GOT3 (cell line): ENCODE data around the gene MTHFD1L.

Experiments
- DNase-seq: peaks from one replicate; lab custom pipeline; 2025; ENCODE audit warnings: mixed read lengths; lab: John Stamatoyannopoulos, UW

The MTHFD1L gene

DNA sequence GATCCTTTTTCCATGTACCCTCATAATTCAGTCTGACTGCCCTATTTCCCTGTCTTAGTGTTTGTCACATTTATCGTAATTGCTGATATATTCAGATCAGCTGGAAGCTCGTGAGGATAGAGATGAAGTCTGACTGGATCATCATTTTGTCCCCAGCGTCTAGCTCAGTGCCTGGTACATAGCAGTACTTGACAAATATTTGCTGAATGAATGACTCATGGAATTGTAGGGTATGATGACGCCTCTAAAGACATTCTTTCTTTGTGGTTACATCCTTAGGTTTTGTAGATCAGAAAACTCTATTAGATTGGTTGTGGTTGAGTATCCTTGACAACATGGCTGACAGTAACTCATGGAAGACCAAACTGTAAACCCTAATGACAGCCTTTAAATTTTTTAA, 68.9 kb downstream of the MTHFD1L start:
- no peak for DNase-seq

DNA sequence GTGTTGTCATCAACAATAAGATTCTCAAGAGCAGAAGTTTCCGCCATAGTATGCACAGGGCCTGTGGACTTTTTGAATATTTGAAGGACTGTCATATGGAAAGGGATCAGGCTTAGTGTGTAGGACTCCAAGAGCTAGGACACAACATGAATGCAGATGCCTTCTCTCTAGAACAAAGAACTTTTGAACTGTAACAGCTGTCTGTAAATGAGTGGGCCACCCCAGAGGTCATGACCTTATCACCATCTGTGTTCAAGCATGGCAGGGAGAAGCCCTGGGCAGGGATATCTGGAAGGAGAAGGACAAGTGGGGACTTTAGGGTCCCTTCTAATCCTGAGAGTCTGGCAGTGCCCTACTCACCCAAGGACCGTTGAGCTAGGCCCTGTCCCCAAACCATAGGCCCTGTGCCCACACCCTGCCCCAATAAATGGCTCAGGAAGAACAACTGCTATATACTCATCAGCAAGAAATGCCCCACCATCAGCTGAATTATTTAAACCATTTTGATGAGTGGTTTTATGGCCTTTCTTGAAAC, 70.6 kb downstream of the MTHFD1L start:
- DNase-seq: no peak

DNA sequence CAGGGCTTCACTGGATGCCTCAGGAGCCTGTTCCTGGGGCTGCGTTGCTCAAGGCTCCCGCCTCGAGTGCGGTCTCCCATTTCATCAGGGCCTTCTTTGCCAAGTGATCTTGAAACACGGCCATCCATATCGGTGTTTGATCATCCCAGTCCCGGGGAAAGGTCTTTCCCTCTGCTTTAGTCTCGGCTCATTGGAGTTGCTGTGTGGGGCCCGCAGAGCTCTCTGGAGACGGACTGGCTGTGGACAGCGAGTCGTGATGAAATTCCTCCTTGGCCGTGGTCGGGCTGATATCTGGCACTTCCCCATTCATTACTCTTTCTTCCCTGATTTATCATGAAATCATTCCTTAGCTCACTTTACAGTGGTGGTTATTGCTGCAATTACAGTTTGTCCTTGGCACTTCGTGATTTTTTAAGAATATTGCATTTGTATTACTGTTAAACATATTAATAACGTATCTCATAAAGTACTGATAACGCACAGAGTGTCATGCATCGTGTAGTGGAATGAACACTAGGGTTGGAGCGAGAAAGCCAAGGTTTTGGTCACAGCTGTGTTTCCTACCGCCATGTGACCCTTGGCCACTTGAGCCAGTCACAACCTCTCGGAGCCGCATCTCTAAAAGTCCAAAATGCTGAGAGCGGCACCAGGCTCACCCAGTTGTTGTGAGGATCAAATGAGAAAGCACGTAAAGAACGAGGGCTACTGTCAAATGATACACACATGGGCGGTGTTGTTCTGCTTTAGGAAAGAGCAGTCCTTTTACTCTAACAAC, 71.8 kb downstream of the MTHFD1L start:
- DNase-seq: no peak

DNA sequence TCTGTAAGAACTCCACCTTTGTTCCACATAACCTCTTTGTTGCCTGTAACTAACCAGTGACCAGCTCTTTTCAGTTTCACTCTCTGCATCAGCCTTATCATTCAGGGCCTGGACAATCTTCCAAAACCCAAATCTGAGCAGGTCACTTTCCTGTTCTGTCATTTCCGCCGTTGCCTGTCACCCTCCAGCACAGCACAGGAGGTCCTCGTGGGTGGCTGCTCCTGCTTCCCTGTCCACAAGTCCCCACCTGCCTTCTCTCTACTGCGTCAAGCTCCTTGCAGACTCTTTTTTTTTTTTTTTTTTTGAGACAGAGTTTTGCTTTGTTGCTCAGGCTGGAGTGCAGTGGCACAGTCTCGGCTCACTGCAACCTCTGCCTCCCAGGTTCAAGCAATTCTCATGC, 73.9 kb downstream of the MTHFD1L start:
- DNase-seq: no peak

DNA sequence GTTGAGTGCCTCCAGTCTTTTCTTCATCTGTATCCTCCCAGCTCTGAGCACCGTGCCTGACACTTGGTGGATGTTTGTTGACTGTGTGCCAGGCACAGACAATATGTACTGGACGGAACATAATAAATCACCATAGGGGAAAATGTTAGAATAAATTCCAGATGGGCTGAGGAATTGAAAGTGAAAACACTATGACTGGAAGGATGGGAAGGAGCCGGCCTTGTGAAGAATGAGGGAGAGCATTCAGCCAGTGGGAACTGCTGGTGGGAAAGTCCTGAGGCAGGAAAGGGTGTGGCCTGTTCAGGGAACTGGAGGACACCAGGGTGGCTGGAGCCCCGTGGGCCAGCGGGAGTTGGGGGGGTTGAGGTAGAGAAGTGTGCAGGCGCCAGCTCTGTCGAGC, 75.4 kb downstream of the MTHFD1L start:
- no peak for DNase-seq

DNA sequence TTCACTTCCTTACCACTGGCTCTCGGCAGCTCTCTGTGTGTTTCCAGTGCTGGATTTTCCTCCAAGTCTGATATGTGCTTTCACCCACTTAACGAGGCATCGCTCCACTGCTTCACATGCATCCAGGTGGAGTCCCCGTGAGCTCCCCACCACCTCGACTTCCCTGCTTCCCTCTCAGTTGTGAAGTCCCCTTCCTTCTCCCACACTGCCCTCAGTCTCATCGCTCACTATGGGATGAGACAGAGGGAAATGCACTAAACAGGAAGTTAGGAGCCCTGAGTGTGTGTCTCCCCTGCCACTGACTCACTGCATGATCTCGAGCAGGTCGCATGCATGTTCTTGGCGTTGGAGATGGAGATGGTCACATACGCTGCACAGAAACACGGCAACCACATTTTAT, 84.0 kb downstream of the MTHFD1L start:
- DNase-seq: no peak

DNA sequence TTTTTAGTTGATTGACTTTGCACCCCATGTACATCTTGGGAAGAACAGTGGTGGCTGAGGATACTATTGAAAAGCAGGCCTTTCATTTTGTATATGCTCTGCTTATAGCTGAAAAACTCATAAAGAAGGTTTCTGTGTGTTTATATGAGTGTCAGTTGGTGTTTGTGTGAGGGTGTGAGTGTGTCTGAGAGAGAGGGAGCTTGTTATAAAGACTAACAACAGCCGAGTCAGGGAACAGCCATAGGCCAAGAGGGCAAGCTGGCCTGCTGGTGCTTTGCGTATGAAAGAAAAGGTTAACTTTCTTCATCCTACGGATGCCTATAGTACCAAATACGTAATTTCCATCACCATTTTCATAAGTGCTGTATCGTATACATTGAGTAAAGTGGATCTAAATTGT, 88.3 kb downstream of the MTHFD1L start:
- no peak for DNase-seq

DNA sequence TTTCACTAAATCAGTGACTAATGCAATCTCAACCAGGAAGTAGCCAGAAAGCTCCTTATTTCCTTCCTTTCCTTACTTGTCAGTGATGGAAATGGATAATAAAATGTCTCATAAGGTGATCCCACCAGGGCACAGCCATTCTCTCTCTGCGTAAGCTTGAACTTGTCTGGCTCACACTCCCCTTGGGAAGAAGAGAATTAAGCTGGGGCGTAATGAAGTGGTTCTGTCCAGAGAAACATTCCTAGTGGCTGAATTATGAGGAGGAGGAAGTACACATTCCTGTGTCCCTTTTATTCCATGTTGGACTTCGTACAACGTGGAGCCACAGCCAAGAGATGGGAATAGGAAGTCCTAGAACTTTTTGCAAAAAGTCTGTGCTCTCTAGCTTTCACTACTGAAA, 93.7 kb downstream of the MTHFD1L start:
- DNase-seq: no peak

DNA sequence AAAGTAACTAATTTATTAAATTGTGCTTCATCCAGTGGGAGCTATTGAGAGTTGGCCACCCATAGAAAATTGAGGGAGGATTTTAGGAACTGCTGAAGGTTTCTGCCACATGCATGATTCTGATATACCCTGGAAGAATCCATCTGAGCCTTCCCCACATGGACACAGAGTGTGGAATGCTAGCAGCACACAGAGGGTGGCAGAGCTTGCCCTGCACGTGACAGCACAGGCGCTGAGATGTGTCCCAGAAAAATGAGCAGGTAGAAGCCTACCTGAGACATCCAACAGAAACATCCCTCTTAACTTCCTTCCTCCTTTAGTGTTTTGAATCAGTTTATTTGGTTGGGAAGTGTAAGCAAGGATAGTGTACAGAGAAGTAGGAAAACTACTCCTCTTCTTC, 96.9 kb downstream of the MTHFD1L start:
- no peak for DNase-seq

DNA sequence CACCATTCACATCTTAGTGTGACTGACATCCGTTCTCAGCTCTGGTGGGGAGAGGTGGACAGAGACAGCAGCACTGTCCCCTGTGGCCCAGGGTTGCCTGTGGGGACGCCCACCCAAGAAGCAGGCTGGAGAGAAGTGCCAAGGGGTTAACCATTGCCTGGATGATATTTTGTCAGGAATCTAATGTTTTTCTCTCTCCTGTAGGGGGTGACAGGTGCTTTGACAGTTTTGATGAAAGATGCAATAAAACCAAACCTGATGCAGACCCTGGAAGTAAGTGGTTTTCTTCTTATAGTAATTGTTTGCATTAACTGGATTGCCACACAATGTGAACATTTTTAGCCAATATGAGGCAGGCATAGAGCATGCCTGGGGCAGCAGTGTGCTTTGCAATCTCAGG, 99.3 kb downstream of the MTHFD1L start:
- no peak for DNase-seq

DNA sequence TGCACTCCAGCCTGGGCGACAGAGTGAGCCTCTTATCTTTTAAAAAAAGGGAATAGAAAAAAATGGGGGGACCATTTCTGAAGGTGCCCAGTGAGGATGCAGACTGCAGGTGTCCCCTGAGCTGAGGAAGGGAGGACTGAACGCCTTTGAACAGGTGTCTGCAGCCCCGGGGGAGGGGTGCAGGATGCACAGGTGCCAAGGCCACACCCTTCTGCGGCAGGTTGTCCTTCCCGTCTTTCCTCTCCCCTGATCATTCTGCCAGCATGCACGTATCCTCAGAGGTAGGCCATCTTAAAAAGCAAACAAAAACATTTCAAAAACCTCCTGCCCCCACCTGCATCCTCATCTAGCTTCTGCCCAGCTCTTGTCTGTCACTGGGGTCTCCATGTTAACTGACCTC, 101.3 kb downstream of the MTHFD1L start:
- DNase-seq: no peak

DNA sequence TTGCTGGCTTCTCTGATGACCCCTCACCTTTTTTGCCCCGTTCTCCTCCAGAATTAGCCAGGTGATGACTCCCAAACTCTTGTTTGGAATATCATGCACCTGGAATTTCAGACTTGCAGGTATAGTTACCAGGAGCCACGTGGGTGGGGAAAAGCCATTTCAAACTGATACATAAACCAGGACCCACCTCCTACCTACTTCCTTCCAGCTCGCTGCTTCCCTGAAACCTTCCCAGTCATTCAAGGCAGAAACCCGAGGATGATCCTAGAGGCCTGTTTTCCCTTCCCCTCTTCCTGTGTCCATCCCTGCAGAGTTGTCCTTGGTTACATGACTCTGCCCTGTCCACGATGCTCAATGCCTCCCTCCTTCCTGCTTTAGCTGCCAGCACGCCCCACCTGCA, 101.9 kb downstream of the MTHFD1L start:
- DNase-seq: no peak

DNA sequence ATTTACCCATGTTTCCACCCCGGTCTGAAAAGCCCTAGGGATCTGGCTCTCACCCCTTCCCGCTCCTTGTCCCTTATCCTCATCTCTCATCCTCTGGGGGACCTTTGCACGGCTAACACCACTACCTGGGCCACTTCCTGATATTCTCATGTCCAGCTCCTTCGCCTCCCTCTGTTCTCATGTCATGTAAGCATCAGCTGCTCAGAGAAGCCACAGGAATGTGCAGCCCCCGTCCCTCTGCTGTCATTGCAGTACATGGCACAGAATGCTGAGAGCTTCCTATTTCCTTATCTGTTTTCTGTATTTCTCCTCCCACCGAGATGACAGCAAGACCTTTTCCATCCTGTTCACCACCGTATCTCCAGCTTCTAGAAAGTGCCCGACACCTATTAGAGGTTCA, 102.4 kb downstream of the MTHFD1L start:
- DNase-seq: no peak

DNA sequence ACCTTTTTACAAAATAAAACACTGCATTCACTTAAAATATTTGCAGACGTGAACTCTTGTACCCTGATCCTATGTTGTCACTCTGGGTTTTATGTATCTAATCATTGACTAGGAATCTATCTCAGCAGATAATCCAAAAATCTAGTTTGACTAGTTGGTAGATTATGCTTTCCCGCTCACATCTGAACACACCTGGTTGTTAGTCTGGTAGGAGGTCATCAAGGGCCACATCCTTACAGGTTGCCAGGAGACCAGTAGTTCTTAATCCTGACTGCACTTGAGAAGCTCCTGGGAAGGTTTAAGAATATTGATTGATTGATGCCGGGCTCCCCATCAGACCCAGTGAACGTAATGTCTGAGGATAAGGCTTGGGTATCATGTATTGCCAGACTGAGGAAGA, 104.4 kb downstream of the MTHFD1L start:
- no peak for DNase-seq

DNA sequence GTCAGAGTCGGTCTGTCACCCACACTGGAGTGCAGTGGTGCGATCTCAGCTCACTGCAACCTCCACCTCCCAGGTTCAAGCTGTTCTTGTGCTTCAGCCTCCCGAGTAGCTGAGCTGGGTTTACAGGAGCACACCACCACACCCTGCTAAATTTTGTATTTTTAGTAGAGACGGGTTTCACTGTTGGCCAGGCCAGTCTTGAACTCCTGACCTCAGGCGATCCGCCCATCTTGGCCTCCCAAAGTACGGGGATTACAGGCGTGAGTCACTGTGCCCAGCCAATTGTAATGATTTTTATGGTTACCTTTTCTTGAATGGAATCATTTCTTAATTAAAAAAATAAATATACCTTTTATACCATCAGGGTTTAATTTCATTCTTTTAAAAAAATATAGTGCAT, 105.7 kb downstream of the MTHFD1L start:
- no peak for DNase-seq

DNA sequence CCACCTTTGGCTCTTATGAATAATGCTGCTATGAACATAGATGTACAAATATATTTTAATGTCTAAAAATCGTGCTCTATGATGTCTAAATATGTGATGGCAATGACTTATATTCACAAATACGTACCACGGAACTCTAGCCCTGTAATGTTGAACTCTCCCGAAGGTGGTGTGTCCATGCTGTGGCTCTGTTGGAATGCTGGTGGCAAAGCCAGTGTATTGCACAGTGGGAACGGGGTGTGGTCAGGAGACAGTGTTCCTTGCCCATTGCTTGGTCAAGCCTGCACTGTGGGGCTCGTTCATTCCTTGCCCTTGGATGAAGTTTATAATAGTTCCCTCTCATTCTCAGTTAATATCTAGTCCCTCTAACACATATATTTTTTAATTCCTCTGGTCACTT, 109.6 kb downstream of the MTHFD1L start:
- DNase-seq: no peak

DNA sequence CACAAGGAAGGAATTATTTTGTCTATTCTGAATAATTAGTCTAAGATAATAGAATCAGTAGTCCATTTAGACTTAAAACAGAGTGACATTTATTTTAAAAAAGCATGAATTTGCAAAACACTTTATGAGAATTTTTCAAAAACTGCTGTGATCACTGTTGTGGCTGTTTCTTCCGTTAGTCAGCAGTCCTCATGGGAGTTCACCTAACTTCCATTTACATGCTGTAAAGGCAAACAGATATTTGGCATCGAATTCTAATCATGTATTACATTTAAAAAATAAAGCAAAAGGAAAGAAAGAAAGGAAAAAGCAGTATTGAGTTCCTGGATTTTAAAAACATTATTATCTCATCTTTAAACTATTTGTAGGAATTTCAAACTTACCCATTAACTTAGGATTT, 111.8 kb downstream of the MTHFD1L start:
- DNase-seq: no peak

DNA sequence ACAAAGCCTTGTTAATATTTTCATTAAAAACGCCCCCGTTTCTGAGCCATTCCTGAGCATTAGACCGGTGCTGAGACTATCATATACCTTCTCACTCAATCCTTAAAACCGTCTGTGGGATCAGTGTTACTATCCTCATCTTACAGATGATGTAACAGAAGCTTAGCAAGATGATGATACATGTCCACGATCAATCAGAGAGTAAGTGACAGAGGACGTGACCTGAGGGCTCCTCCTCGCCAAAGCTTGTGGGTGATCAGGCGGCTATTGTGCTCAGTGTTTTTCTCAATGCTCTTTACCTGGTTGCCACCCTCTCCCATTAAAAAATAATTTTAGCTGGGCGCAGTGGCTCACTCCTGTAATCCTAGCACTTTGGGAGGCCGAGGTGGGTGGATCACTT, 113.1 kb downstream of the MTHFD1L start:
- no peak for DNase-seq

DNA sequence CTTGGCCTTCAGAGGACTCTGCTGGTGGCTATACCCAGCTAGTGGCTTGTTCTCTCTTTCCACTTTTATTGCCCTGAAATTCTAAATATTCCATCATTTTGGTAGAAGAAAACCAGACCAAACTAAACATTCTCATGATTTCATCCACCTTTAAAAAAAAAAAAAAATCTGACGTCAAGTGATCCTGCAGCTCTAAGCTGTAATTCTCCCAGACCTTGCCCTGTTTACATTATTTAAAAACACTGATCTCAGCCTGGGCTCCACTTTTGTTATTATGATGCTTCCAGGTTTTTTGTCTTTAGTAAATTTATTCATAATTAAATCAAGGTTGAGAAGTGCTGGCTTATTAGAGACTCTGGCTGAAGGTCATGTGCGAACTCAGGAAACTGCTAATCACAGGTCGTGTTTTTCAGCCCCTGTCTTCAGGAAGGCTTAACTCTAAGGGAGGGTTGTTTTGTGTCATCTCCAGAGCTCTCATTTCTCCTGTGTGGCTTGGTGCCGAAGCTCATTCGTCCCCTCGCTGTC, 114.4 kb downstream of the MTHFD1L start:
- DNase-seq: no peak

DNA sequence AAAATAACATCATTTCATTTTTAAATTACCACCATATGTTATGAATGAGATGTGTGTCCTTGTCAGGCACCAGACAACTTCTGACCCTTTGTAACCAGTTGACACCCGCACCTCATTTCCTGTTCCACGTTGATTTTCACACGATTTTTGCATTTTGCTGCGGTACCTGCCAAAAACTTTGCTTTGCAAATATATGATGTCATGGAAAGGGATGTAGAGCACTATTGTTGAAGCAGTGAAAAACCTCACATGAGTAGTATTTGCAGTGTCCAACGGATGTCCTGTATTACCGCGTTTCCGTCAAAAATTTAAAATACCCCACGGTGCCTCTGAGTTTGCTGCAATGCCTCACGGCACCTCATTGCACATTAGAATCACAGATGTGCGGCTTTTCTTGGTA, 115.6 kb downstream of the MTHFD1L start:
- no peak for DNase-seq

DNA sequence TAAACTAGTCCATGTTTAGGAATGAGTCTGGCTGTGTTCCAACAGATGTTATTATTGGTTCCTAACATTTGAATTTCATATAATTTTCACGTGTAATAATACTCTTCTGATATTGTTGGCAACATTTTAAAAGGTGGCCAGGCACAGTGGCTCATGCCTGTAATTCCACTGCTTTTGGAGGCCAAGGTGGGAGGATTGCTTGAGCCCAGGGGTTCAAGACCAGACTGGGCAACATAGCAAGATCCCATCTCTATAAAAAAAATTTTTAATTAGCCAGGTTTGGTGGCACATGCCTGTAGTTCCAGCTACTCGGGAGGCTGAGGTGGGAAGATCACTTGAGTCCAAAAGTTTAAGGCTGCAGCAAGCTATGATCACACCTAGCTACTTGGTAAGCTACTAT, 116.2 kb downstream of the MTHFD1L start:
- no peak for DNase-seq

DNA sequence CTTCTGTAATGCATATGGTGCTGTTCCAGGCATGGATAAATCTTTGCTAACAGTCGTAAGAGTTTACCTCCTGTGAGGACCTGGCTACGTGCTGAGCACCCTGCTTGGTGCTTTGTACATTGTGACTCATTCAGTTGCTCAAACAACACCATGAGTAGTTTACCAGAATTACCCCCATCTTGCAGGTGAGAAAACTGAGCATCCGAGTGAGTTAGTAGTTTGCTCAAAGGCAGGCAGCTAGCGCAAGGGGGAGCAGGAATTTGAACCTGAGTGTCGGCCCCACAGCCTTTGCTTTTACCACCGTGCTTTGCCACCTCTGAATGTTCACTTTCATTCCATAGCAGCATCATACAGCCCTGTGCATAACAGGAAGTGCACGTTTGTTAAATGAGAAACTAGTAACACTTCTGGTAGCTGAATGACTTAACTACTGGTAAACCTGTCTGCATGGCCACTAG, 121.9 kb downstream of the MTHFD1L start:
- no peak for DNase-seq

DNA sequence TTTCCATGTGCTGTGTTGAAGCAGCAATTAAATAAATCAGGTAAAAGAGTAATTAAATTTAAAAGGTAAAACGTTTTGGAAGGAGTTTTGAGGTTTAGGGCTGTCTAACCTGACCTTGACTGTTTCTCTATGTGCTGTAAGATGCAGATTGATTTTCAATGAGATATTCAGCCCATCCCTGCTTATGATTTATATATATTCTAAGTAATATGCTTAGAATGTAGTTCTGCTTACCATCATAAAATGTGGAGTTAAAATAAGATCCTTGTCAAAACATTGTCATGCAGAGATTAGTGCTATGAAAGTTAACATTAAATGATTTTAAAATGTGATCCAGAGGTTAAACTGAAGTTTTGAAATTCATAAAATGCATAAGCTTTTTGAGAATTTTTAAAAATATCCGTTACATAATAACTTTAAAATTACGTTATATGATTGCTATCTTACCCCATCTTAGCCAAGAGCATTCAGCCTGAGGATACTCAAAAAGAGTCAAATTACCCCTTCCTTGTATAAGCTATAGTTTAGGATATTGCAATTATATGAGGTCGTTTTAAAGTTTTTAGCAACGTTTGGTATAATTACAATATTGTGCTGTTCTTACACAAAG, 122.5 kb downstream of the MTHFD1L start:
- no peak for DNase-seq
